Measurements from ENCODE around the gene PCSK9. TPM values are rescaled to one million over a fixed set of nuclear protein-coding genes. Genes with fewer than 3 reads are reported as not detected.

PCSK9 gene
- polyA plus RNA-seq, 1 experiment: 0.11 TPM

- H3K27me3 ChIP-seq (ENCODE audit: control insufficient read depth, insufficient read depth, low read length): no peaks in the 10 kb centered on the region
- no peak for DNase-seq (ENCODE audit: low read depth)
- ChIA-PET CTCF (interaction anchor here (3.5 to 16.5 kb wide), 3 partner anchors 10 to 61 kb away, joined by 29 to 307 read pairs (median 30); partner anchors contain the start of gene BSND), POLR2A (no interaction called here)
- TF ChIP-seq CTCF (IDR thresholded peaks at IDR 0.05; ENCODE audit: insufficient read depth, low read depth, low read length): no peak
- no peaks in the 10 kb centered on the region for H3K36me3 ChIP-seq (ENCODE audit: control insufficient read depth, insufficient read depth, low read length)
- no peak overlapping the region for H3K4me3 ChIP-seq (ENCODE audit: low read depth, low read length)
Measured at GRCh38 chr1:55006931-55007330, 32.4 kb upstream of the PCSK9 start.

GRCh38 chr1:55007625-55008024, 31.7 kb upstream of the PCSK9 start:
- POLR2A ChIA-PET: no interaction called here
- TF ChIP-seq CTCF (IDR thresholded peaks at IDR 0.05; ENCODE audit: insufficient read depth, low read depth, low read length): no peak
- CTCF ChIA-PET: interaction anchor here (1.0 to 16.5 kb wide), 4 partner anchors 11 to 62 kb away, joined by 6 to 307 read pairs (median 30); partner anchors contain the start of gene BSND
- Histone ChIP-seq H3K36me3 (ENCODE audit: control insufficient read depth, insufficient read depth, low read length) (no peaks in the 10 kb centered on the region), H3K4me3 (ENCODE audit: low read depth, low read length) (no peak overlapping the region), H3K27me3 (ENCODE audit: control insufficient read depth, insufficient read depth, low read length) (no peaks in the 10 kb centered on the region; the same call in 1 of the 2 replicates)
- DNase-seq (ENCODE audit: low read depth): peak; percentile 42

- no peak overlapping the region for H3K4me3 ChIP-seq (ENCODE audit: low read depth, low read length)
- TF ChIP-seq CTCF (IDR thresholded peaks at IDR 0.05; ENCODE audit: insufficient read depth, low read depth, low read length): no peak
- no peak for DNase-seq (ENCODE audit: low read depth)
- no peaks in the 10 kb centered on the region for H3K36me3 ChIP-seq (ENCODE audit: control insufficient read depth, insufficient read depth, low read length)
- ChIA-PET POLR2A (no interaction called here), CTCF (interaction anchor here (5.1 to 16.5 kb wide), 2 partner anchors 12 to 65 kb away, joined by 30 to 307 read pairs; no protein-coding TSS in a partner anchor)
- peaks cover 8% of the 10 kb centered on the region for H3K27me3 ChIP-seq (ENCODE audit: control insufficient read depth, insufficient read depth, low read length)
Measured at GRCh38 chr1:55010194-55010886, 29.0 kb upstream of the PCSK9 start.

GRCh38 chr1:55010887-55011217, 28.5 kb upstream of the PCSK9 start:
- no peak for TF ChIP-seq CTCF (IDR thresholded peaks at IDR 0.05; ENCODE audit: insufficient read depth, low read depth, low read length)
- POLR2A ChIA-PET: no interaction called here
- Histone ChIP-seq H3K4me3 (ENCODE audit: low read depth, low read length) (no peak overlapping the region), H3K27me3 (ENCODE audit: control insufficient read depth, insufficient read depth, low read length) (peaks cover 13% of the 10 kb centered on the region), H3K36me3 (ENCODE audit: control insufficient read depth, insufficient read depth, low read length) (no peaks in the 10 kb centered on the region)
- CTCF ChIA-PET: interaction anchor here (5.1 to 16.5 kb wide), 2 partner anchors 11 to 65 kb away, joined by 30 to 307 read pairs; no protein-coding TSS in a partner anchor
- no peak for DNase-seq (ENCODE audit: low read depth)

- ChIA-PET POLR2A (no interaction called here), CTCF (interaction anchor here (2.9 to 12.4 kb wide), 2 partner anchors 10 to 64 kb away, joined by 14 to 228 read pairs; no protein-coding TSS in a partner anchor)
- Histone ChIP-seq H3K36me3 (ENCODE audit: control insufficient read depth, insufficient read depth, low read length) (no peaks in the 10 kb centered on the region), H3K27me3 (ENCODE audit: control insufficient read depth, insufficient read depth, low read length) (peaks cover 14% of the 10 kb centered on the region), H3K4me3 (ENCODE audit: low read depth, low read length) (no peak overlapping the region)
- no peak for TF ChIP-seq CTCF (IDR thresholded peaks at IDR 0.05; ENCODE audit: insufficient read depth, low read depth, low read length)
- DNase-seq (ENCODE audit: low read depth): no peak
Measured at GRCh38 chr1:55012661-55013060, 26.7 kb upstream of the PCSK9 start.

Measured in BJ (cell line).